Fibroblast of lung (primary cell): ENCODE measurements around the gene SREBF1. TPM values are rescaled to one million over a fixed set of nuclear protein-coding genes. Genes with fewer than 3 reads are reported as not detected.
A peak's percentile ranks its signal among the peaks of the same experiment; 100 is the strongest.

ENCODE experiments used
- DNase-seq, 2 donors: peaks; one replicate each; pipeline versions ENCODE4 v3.0.0 to v3.0.0-alpha.2; 2010; ENCODE audit warnings: low read depth in 2 of 2
- H2AFZ ChIP-seq: 2 replicates; pipeline ENCODE4 v1.5.1; 2012; ENCODE audit warnings: low read length, control low read depth, inconsistent platforms
- H3K27ac ChIP-seq: 2 replicates; pipeline ENCODE4 v1.5.1; 2011; ENCODE audit warnings: low read length, control low read depth; ENCODE audit not compliant: insufficient read depth
- H3K27me3 ChIP-seq: 2 replicates; pipeline ENCODE4 v1.5.1; 2011; ENCODE audit warnings: mild to moderate bottlenecking, low read length; ENCODE audit not compliant: control insufficient read depth, insufficient read depth
- H3K36me3 ChIP-seq: 2 replicates; pipeline ENCODE4 v1.5.1; 2011; ENCODE audit warnings: low read length; ENCODE audit not compliant: control insufficient read depth, insufficient read depth
- H3K4me1 ChIP-seq: 2 replicates; pipeline ENCODE4 v1.5.1; 2011; ENCODE audit warnings: low read length; ENCODE audit not compliant: control insufficient read depth, insufficient read depth; ENCODE audit errors: extremely low read depth
- H3K4me2 ChIP-seq: 2 replicates; pipeline ENCODE4 v1.5.1; 2011; ENCODE audit warnings: low read length, control low read depth; ENCODE audit not compliant: insufficient read depth; ENCODE audit errors: extremely low read depth
- H3K4me3 ChIP-seq, 4 experiments: fragments of 200-600 bp in 1 of 4; sonication (generic) in 1 of 4; replicated peaks in 1 of 4; 2 replicates each; pipeline ENCODE4 v1.5.1; 2011 to 2016; ENCODE audit warnings: low read length in 4 of 4, low read depth in 3 of 4, mild to moderate bottlenecking in 3 of 4, control low read depth in 2 of 4, inconsistent platforms in 1 of 4, mixed read lengths in 1 of 4; ENCODE audit not compliant: insufficient read depth in 1 of 4; ENCODE audit errors: control extremely low read depth in 1 of 4
- H3K79me2 ChIP-seq: 2 replicates; pipeline ENCODE4 v1.5.1; 2012; ENCODE audit warnings: mild to moderate bottlenecking, low read length, inconsistent platforms; ENCODE audit not compliant: control insufficient read depth, insufficient read depth
- H3K9ac ChIP-seq: 2 replicates; pipeline ENCODE4 v1.5.1; 2011; ENCODE audit warnings: mild to moderate bottlenecking, low read length, control low read depth; ENCODE audit not compliant: insufficient read depth
- H3K9me3 ChIP-seq: 2 replicates; pipeline ENCODE4 v1.5.1; 2012; ENCODE audit warnings: low read depth, low read length; ENCODE audit not compliant: control insufficient read depth, insufficient read depth
- H4K20me1 ChIP-seq: 2 replicates; pipeline ENCODE4 v1.5.1; 2011; ENCODE audit warnings: low read length; ENCODE audit not compliant: control insufficient read depth, insufficient read depth; ENCODE audit errors: extremely low read depth
- CTCF ChIP-seq, 2 donors: IDR thresholded peaks in 1 of 2; conservative IDR thresholded peaks in 1 of 2; 1 replicate in 1 of 2; 2 replicates in 1 of 2; pipeline ENCODE4 v1.5.1; 2011 to 2012; ENCODE audit warnings: low read length in 2 of 2, control low read depth in 1 of 2, inconsistent platforms in 1 of 2, low read depth in 1 of 2, mild to moderate bottlenecking in 1 of 2
- EZH2 ChIP-seq: IDR thresholded peaks from 2 replicates; pipeline ENCODE4 v1.5.1; 2012; ENCODE audit warnings: low read length, control low read depth, mild to moderate bottlenecking; ENCODE audit errors: missing control alignments
- polyA plus RNA-seq, 2 donors: library from polyadenylated mRNA; depleted of rRNA in 1 of 2; stranded (reverse) in 1 of 2; unstranded in 1 of 2; fragments of >200 nt; gene quantifications; 2 replicates each; pipeline ENCODE4 v1.2.1, GENCODE V29; 2011 to 2012; ENCODE audit warnings: missing spikeins in 1 of 2
- total RNA-seq: library from RNA; depleted of rRNA; stranded (reverse); fragments of >200 nt; gene quantifications from 2 replicates; pipeline ENCODE4 v1.2.1, GENCODE V29; 2014

SREBF1 gene
- total and polyA plus RNA-seq, 2 donors (not counting 1 experiment from before 2014, with no cell fraction given), result 29.7 to 77.6 TPM

GRCh38 chr17:17782523-17783115, 54.2 kb downstream of the SREBF1 start:
- Histone ChIP-seq H3K9ac (no peak overlapping the region), H3K36me3 (no peaks in the 10 kb centered on the region), H4K20me1 (no peaks in the 10 kb centered on the region), H3K9me3 (no peaks in the 10 kb centered on the region), H2AFZ (no peak overlapping the region), H3K4me1 (peaks cover 19% of the 10 kb centered on the region), H3K79me2 (peaks cover 6% of the 10 kb centered on the region), H3K27me3 (no peaks in the 10 kb centered on the region), H3K4me3 (peak overlapping the region in 2 of 4 experiments; percentile 11 to 56), H3K27ac (no peak overlapping the region), H3K4me2 (peak overlapping the region; percentile 90)
- DNase-seq, result peak in 1 of 2 donors; percentile 30
- TF ChIP-seq EZH2 (no peak), CTCF (conservative IDR thresholded peaks at IDR 0.05 in 1 of 2, IDR thresholded peaks at IDR 0.05 in 1 of 2; ENCODE audit: low read depth in 1 of 2, low read length in 2 of 2) (no peak)

- Histone ChIP-seq H3K27me3 (no peaks in the 10 kb centered on the region), H3K4me1 (peaks cover 19% of the 10 kb centered on the region), H3K4me2 (peak overlapping the region; percentile 90), H3K4me3 (peak overlapping the region in 3 of 4 experiments; percentile 12 to 56 (median 22)), H3K79me2 (peaks cover 7% of the 10 kb centered on the region), H2AFZ (no peak overlapping the region), H3K9me3 (no peaks in the 10 kb centered on the region), H3K27ac (no peak overlapping the region), H4K20me1 (no peaks in the 10 kb centered on the region), H3K9ac (peak overlapping the region; percentile 29), H3K36me3 (no peaks in the 10 kb centered on the region)
- TF ChIP-seq EZH2 (no peak), CTCF (conservative IDR thresholded peaks at IDR 0.05 in 1 of 2, IDR thresholded peaks at IDR 0.05 in 1 of 2; ENCODE audit: low read depth in 1 of 2, low read length in 2 of 2) (no peak)
- peak; percentile 64 to 67 for DNase-seq
Measured at GRCh38 chr17:17781591-17782496, 54.9 kb downstream of the SREBF1 start.

GRCh38 chr17:17780922-17781590, 55.7 kb downstream of the SREBF1 start:
- Histone ChIP-seq H3K36me3 (no peaks in the 10 kb centered on the region), H3K27me3 (no peaks in the 10 kb centered on the region), H2AFZ (no peak overlapping the region), H3K4me3 (no peak overlapping the region), H3K4me1 (peaks cover 19% of the 10 kb centered on the region), H4K20me1 (no peaks in the 10 kb centered on the region), H3K4me2 (peak overlapping the region; percentile 21), H3K27ac (no peak overlapping the region), H3K9me3 (no peaks in the 10 kb centered on the region), H3K9ac (no peak overlapping the region), H3K79me2 (peaks cover 7% of the 10 kb centered on the region)
- TF ChIP-seq CTCF (conservative IDR thresholded peaks at IDR 0.05 in 1 of 2, IDR thresholded peaks at IDR 0.05 in 1 of 2; ENCODE audit: low read depth in 1 of 2, low read length in 2 of 2) (peak in 1 of 2 donors; percentile 39), EZH2 (no peak)
- DNase-seq, result peak; percentile 38 to 87
